22Rv1 (cell line): ENCODE data around the gene CDIP1.

Experiments used
- H3K27ac ChIP-seq: fragments of 450-650 bp; 2 replicates; pipeline ENCODE4 v1.5.1; 2017
- ZFX ChIP-seq: fragments of 450-650 bp; IDR thresholded peaks from 2 replicates; pipeline ENCODE4 v1.6.1; 2017; ENCODE audit warnings: antibody characterized with exemption, borderline replicate concordance
- TF ChIP-seq, protein P1 (sequence below): fragments of 450-650 bp; IDR thresholded peaks from 2 replicates; pipeline ENCODE4 v1.5.1; 2017; ENCODE audit warnings: mild to moderate bottlenecking

The CDIP1 gene

DNA sequence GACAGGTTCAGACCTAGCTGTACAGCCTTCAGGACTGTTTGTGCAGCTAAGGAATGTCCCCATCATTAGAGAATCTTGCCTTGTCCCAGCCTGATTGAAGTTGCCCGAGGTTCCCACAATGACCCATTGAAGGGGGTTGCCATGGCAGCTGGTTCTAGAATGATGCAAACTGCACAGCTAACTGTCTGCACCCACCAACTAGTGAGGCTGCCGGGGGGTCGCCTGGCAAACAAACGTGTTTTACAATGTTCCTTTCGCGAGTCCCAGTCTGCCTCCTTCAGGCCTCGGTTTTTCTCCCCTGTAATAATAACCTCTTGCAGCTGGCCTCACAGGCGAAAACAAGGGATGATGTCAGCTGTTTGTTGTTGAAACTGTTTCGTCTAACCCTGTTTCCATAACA is 23.0 kb upstream of the CDIP1 start:
- no peak overlapping the region for H3K27ac ChIP-seq
- TF ChIP-seq ZFX = no peak
- TF ChIP-seq, protein P1, sequence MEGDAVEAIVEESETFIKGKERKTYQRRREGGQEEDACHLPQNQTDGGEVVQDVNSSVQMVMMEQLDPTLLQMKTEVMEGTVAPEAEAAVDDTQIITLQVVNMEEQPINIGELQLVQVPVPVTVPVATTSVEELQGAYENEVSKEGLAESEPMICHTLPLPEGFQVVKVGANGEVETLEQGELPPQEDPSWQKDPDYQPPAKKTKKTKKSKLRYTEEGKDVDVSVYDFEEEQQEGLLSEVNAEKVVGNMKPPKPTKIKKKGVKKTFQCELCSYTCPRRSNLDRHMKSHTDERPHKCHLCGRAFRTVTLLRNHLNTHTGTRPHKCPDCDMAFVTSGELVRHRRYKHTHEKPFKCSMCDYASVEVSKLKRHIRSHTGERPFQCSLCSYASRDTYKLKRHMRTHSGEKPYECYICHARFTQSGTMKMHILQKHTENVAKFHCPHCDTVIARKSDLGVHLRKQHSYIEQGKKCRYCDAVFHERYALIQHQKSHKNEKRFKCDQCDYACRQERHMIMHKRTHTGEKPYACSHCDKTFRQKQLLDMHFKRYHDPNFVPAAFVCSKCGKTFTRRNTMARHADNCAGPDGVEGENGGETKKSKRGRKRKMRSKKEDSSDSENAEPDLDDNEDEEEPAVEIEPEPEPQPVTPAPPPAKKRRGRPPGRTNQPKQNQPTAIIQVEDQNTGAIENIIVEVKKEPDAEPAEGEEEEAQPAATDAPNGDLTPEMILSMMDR = no peak

DNA sequence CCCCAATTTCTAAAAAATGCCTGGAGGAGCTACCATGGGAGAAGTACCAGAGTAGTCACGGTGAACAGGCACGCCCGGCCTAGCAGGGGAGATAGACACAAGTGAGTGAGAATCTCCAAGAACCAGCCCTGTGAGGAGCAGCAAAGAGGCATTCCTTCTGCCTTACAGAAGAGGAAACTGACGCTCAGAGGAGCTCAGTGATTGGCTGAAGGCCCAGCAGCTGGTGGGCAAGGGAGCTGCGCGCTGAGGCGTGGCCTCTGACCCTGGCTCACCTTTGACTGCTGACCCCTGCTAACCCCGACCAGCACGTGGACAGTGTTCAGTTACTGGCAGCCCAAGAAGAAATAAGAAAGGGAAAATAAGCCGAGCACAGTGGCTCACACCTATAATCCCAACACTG is 19.4 kb upstream of the CDIP1 start:
- TF ChIP-seq, protein P1 = no peak
- no peak for TF ChIP-seq ZFX

DNA sequence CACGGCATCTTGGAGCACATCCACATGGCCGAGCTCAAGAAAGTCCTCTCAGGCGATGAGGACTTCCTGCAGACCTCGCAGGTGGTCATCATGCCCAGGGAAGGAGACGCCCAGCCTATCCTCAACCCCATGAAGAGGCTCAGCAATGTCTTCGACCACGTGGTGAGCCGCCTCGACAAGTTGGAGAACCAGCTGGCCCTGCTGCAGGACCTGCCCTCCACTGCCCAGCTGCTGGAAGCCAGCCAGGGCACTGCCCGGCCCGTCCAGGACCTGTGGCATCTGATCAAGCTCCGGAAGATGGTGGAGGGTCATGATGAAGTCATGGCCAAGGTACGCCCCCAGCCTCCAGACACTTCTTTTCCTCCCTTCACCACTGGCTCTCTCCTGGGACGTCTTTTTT is 18.0 kb upstream of the CDIP1 start:
- TF ChIP-seq, protein P1 = no peak
- H3K27ac ChIP-seq = no peak overlapping the region

More for the DNA sequence above, 19.4 kb upstream of the CDIP1 start:
- H3K27ac ChIP-seq = no peak overlapping the region

- H3K27ac ChIP-seq = no peak within 1 kb of the TSS
- no peak for TF ChIP-seq ZFX
- TF ChIP-seq, protein P1 = no peak
Measured at GRCh38 chr16:4556112-4556511, 17.5 kb upstream of the CDIP1 start, which contains the start of gene C16orf96. Gene C16orf96 (plus strand): TSS chr16:4556340. CDS start chr16:4556490, 150 bp downstream.

DNA sequence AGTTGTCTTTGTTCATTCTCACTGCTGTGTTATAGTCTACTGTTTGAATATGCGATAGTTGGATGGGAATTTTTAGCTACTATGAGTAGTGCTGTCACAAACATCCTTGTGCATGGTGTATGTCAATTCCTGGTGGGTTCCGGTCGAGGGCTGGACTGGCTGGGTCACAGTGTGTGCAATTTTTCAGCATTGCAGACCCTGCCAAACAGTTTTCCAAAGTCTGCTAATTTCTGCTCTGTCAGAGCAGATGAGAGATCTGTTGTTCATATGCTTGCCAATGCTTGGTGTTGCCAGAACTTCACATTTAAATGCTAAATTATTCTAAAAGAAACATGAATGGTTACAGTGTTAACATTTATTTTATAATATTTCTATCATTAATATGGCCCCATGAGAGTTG is 14.0 kb upstream of the CDIP1 start:
- TF ChIP-seq, protein P1 = no peak
- TF ChIP-seq ZFX = no peak
- no peak overlapping the region for H3K27ac ChIP-seq

DNA sequence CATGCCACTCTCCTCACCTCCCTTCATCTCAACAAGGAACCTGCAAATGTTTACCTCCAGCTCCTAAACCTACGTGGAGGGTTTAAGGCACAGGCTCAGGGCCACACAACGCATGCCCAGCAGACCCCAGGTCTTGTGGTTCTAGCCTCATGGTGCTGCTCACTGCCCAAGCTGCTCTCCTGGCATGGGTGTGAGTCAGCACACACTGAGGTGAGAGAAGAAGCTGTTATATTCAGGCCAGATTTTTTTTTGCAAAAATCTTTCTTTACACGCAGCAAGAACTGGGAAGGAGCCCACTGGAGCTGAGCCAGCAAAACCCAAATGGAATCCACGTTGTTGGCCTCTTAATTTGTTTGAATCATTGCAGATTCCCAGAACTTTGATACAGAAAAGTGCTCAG is 12.0 kb upstream of the CDIP1 start:
- TF ChIP-seq ZFX = no peak
- TF ChIP-seq, protein P1 = no peak
- H3K27ac ChIP-seq = no peak overlapping the region

- TF ChIP-seq, protein P1 = no peak
- no peak for TF ChIP-seq ZFX
- no peak overlapping the region for H3K27ac ChIP-seq
Measured at GRCh38 chr16:4548124-4548523, 9.6 kb upstream of the CDIP1 start.
